Measurements from ENCODE around the gene NHSL1.

GRCh38 chr6:138406443-138406842, 92.9 kb downstream of the NHSL1 start:
- TF ChIP-seq POLR2A (IDR thresholded peaks at IDR 0.05; ENCODE audit: low read depth, low read length) (no peak), POLR2AphosphoS5 (IDR thresholded peaks at IDR 0.05; ENCODE audit: low read depth, low read length) (no peak)

Data from GM12892 (cell line).